GM18511 (cell line): ENCODE measurements around the gene ACTR3.
"Not testable (repeated sequence)": the region's sequence is repeated elsewhere in the genome, so short reads cannot be mapped to it uniquely, and the experiment has no call there.

Source experiments
- ATAC-seq: cut with Tn5 transposase; IDR thresholded peaks from one replicate; pipeline ENCODE4 v1.9.1; 2021; ENCODE audit warnings: mild to moderate bottlenecking, moderate library complexity; ENCODE audit not compliant: unreplicated experiment

Gene ACTR3

GRCh38 chr2:113889471-113890252, at the start of gene ACTR3:
Gene ACTR3 (plus strand): TSS chr2:113890089. CDS start chr2:113890280, 191 bp downstream.
- ATAC-seq: peak; percentile 59

- no peak for ATAC-seq
These were observed 49.4 kb upstream of the ACTR3 start for GRCh38 chr2:113840518-113840917.

- ATAC-seq: no peak
These were observed 46.8 kb upstream of the ACTR3 start for GRCh38 chr2:113842919-113843736.

- ATAC-seq: not testable (repeated sequence)
These were observed 46.2 kb upstream of the ACTR3 start for GRCh38 chr2:113843737-113844050.

DNA sequence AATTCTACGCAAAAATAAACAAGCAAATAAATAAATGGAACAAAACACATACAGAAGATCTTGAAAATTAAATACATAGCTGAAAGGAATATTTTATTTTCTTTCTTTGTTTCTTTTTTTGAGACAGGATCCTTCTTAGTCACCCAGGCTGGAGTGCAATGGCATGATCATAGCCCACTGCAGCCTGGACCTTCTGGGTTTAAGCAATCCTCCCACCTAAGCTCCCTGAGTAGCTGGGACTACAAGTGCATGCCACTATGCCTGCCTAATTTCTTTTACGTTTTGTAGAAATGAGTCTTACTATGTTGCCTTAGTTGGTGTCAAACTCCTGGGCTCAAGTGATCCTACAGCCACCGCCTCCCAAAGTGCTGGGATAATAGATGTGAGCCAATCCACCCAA, 44.6 kb upstream of the ACTR3 start:
- ATAC-seq: no peak

DNA sequence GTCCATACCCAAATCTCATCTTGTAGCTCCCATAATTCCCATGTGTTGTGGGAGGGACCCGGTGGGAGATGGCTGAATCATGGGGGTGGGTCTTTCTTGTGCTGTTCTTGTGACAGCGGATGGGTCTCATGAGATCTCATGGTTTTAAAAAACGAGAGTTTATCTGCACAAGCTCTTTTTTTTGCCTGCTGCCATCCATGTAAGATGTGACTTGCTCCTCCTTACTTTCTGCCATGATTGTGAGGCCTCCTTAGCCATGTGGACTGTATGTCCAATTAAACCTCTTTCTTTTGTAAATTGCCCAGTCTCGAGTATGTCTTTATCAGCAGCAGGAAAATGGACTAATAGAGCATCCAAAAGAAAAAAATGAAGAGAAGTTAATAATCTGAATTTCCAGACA, 44.1 kb upstream of the ACTR3 start:
- not testable (repeated sequence) for ATAC-seq

- ATAC-seq: no peak
These were observed 43.5 kb upstream of the ACTR3 start for GRCh38 chr2:113846429-113846828.

GRCh38 chr2:113847144-113847543, 42.7 kb upstream of the ACTR3 start:
- peak; percentile 84 for ATAC-seq

GRCh38 chr2:113848758-113849415, 41.0 kb upstream of the ACTR3 start:
- ATAC-seq: peak; percentile 68

DNA sequence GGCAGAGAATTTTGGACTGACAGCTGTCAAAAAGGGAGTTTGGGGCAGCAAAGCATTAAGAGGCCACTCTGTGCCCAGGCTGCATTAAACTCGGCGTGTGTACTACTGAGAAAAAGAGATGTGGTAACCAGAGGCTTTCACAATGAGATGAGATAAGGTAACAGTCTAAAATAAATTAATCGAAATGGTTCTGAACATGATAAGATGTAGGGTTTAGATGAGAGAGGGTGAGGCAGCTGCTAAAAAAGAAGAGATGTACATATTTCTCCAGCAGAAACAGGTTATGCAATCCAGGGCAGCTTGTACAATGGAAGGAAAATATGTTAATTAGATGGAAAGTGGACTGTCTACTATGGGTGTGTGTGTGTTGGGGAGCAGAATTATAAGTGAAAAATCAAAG, 39.2 kb upstream of the ACTR3 start:
- no peak for ATAC-seq

DNA sequence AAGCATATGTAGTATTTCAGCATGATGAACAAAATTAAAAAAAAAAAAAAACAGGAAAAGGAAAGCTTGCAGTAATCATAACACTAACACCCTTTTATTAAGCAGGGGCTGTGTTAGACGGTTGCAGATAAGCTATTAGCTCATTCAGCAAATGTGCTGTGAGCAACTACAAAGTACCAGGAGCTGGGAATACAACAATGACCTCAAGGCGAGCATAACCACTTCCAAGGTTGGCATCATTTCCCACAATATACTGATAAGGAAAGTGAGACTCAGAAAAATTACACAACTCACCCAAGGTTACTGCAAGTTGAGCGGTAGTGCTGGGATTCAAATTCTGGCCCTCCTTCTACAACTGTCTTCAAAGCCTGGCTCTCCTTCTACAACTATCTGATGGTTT, 38.2 kb upstream of the ACTR3 start:
- ATAC-seq: no peak

DNA sequence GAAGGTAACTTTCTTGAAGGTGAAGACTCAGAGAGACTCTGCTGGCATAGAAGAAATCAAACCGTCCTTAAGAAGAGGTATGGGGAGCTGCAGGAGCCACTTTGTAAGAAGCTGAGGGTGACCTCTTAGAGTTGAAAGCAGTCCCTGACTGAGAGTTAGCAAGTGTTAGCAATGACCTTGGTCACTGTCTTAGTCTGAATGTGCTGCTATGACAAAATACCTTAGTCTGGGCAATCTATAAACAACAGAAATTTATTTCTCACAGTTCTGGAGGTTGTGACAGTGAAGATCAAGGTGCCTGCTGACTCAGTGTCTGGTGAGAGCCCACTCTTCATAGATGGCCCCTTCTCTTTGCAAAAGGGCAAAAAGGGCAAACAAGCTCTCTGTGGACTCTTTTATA, 35.7 kb upstream of the ACTR3 start:
- no peak for ATAC-seq

- ATAC-seq: no peak
These were observed 34.7 kb upstream of the ACTR3 start for GRCh38 chr2:113854970-113855740.

GRCh38 chr2:113857464-113857863, 32.4 kb upstream of the ACTR3 start:
- no peak for ATAC-seq

- no peak for ATAC-seq
These were observed 31.1 kb upstream of the ACTR3 start for GRCh38 chr2:113858764-113859163.

- peak; percentile 38 for ATAC-seq
These were observed 28.1 kb upstream of the ACTR3 start for GRCh38 chr2:113861740-113862139.

GRCh38 chr2:113863144-113863543, 26.7 kb upstream of the ACTR3 start:
- ATAC-seq: no peak

- ATAC-seq: no peak
These were observed 22.3 kb upstream of the ACTR3 start for GRCh38 chr2:113867571-113867970.

DNA sequence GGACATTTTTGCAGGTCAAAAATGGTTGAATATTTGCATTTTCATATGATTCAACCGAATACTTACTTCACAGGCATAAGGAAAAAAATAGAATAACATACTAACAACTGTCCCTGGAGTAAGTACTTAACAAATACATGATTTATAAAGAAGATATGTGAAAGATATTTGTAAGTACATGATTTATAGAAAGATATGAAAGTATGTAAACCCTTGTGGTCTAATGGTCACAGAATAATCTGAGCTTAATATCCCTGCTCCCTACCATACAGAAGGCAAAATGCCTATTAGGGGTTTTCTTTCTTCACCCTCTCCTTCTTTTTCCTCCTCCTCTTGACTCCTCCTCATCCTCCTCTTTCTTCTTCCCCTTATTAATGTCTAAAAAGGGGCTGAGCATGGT, 20.6 kb upstream of the ACTR3 start:
- ATAC-seq: no peak

DNA sequence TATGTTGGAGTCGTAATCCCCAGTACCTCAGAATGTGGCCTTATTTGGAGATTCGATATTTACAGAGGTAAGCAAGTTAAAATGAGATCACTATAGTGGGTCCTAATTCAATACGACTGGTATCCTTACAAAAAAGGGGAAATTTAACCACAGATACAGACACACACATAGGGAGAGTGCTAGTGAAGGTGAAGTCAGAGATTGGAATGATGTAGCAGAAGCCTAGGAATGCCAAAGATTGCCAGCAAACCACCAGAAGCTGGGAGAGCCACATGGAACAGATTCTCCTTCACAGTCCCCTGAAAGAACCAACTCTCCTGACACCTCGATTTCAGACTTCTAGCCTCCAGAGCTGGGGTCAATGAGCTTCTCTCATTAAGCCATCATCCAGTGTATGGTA, 17.7 kb upstream of the ACTR3 start:
- no peak for ATAC-seq

GRCh38 chr2:113873867-113874266, 16.0 kb upstream of the ACTR3 start:
- no peak for ATAC-seq
